Hepatocyte (in vitro differentiated cells): ENCODE measurements around the gene C19orf67. TPM values are rescaled to one million over a fixed set of nuclear protein-coding genes. Genes with fewer than 3 reads are reported as not detected.
A peak's percentile ranks its signal among the peaks of the same experiment; 100 is the strongest.

Experiments used
- DNase-seq: peaks from one replicate; pipeline ENCODE4 v3.0.0-alpha.2; 2016; ENCODE audit warnings: low spot score
- H2AFZ ChIP-seq: fragments of 200-600 bp; sonication (generic); 2 replicates; pipeline ENCODE4 v1.6.0; 2016; ENCODE audit warnings: antibody characterized with exemption, mild to moderate bottlenecking
- H3K27ac ChIP-seq: fragments of 200-600 bp; sonication (generic); 2 replicates; pipeline ENCODE4 v1.5.1; 2016; ENCODE audit warnings: mild to moderate bottlenecking
- H3K27me3 ChIP-seq: fragments of 200-600 bp; sonication (generic); 2 replicates; pipeline ENCODE4 v1.6.1; 2016
- H3K36me3 ChIP-seq: fragments of 200-600 bp; sonication (generic); replicated peaks from 2 replicates; pipeline ENCODE4 v1.5.1; 2016; ENCODE audit warnings: low read depth; ENCODE audit not compliant: insufficient read depth
- H3K4me1 ChIP-seq: fragments of 200-600 bp; sonication (generic); 2 replicates; pipeline ENCODE4 v1.5.1; 2016; ENCODE audit warnings: mild to moderate bottlenecking, moderate library complexity; ENCODE audit not compliant: insufficient read depth
- H3K4me2 ChIP-seq: fragments of 200-600 bp; sonication (generic); 2 replicates; pipeline ENCODE4 v1.6.0; 2016
- H3K4me3 ChIP-seq: fragments of 200-600 bp; sonication (generic); 2 replicates; pipeline ENCODE4 v1.5.1; 2016; ENCODE audit warnings: mild to moderate bottlenecking
- H3K79me2 ChIP-seq: fragments of 200-600 bp; sonication (generic); 2 replicates; pipeline ENCODE4 v1.6.0; 2017; ENCODE audit warnings: mild to moderate bottlenecking
- H3K9me2 ChIP-seq: fragments of 200-600 bp; sonication (generic); replicated peaks from 2 replicates; pipeline ENCODE4 v1.6.0; 2017; ENCODE audit warnings: mild to moderate bottlenecking; ENCODE audit not compliant: insufficient read depth
- H3K9me3 ChIP-seq: fragments of 200-600 bp; sonication (generic); 2 replicates; pipeline ENCODE4 v1.5.1; 2016; ENCODE audit warnings: low read depth, mild to moderate bottlenecking
- H4K20me1 ChIP-seq: fragments of 200-600 bp; sonication (generic); 2 replicates; pipeline ENCODE4 v1.6.0; 2016; ENCODE audit warnings: mild to moderate bottlenecking; ENCODE audit not compliant: insufficient read depth, poor library complexity, severe bottlenecking
- EZH2 ChIP-seq: fragments of 200-600 bp; sonication (generic); IDR thresholded peaks from 2 replicates; pipeline ENCODE4 v1.6.1; 2016; ENCODE audit warnings: antibody characterized with exemption, mild to moderate bottlenecking, borderline replicate concordance
- EZH2phosphoT487 ChIP-seq: fragments of 200-600 bp; sonication (generic); IDR thresholded peaks from one replicate; pipeline ENCODE4 v1.6.1; 2018; ENCODE audit warnings: antibody characterized with exemption, mild to moderate bottlenecking, low read depth, moderate library complexity; ENCODE audit not compliant: unreplicated experiment, severe bottlenecking
- WGBS: methylation state at CpG from one replicate; pipeline ENCODE4 v1.1.6; 2016; ENCODE audit warnings: low lambda C conversion rate; ENCODE audit errors: missing lambda C conversion rate; 5-methylcytosine and 5-hydroxymethylcytosine counted together
- polyA plus RNA-seq: library from polyadenylated mRNA; unstranded; fragments of >200 nt; fragmentation: Nextera tagmentation; extraction: Ambion mirVana; gene quantifications from 2 replicates; pipeline ENCODE4 v1.2.1, GENCODE V29; 2016
- total RNA-seq: library from RNA; depleted of rRNA; stranded (reverse); fragments of >200 nt; gene quantifications from 2 replicates; pipeline ENCODE4 v1.2.3, GENCODE V29; 2014
- TF ChIP-seq, protein P1 (sequence below): fragments of 200-600 bp; sonication (generic); IDR thresholded peaks from 2 replicates; pipeline ENCODE4 v1.5.1; 2016; ENCODE audit warnings: antibody characterized with exemption, mild to moderate bottlenecking; ENCODE audit not compliant: poor library complexity

The C19orf67 gene
- total and polyA plus RNA-seq, 2 experiments from 2014 or later, result not detected

DNA sequence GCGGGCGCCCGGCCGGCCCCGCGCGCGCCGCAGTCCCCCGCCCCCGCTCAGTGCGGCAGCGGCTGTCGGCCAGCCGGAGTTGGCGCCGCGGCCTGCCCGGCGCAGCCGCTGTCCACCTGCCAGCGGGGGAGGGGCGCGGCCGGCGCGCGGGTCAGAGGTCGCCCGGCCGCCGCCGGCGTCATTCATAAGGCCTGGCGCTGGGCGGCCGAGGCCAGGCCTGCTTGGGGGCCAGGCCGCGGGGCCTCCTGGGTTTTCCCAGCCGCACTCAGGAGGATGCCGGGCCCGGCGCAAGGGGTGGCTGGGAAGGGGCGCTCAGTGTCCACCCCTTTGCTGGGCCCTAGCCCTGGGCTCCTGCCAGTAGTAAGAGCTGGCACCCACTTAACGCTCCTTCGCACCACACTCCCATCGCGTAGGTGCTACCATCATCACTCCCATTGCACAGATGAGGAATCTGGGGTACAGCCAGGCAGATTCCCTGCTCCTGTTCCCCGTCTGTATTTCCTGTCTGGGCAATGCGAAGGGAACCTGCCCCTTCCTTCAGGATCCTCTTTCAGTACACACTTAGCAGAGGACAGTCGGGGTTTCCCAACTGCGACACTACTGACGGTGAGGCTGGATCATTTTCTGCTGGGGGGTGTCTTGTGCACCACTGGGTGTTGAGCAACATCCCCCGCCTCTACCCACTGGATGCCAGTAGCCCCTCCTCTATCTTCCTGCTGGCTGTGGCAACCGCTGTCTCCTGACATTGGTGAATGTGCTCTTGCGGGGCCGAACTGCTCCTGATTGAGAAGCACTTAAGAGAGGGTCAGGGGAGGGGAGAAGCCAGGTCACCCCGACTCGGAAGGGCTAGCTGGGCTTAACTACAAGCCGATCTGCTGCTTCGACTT, 32.8 kb upstream of the C19orf67 start:
- Histone ChIP-seq H3K27me3 (no peaks in the 10 kb centered on the region), H2AFZ (peak overlapping the region; percentile 51), H3K27ac (peak overlapping the region; percentile 99), H3K79me2 (peaks cover 39% of the 10 kb centered on the region), H4K20me1 (peaks cover 2% of the 10 kb centered on the region), H3K4me3 (peak overlapping the region; percentile 19), H3K4me2 (peak overlapping the region; percentile 95), H3K4me1 (peaks cover 12% of the 10 kb centered on the region), H3K36me3 (no peaks in the 10 kb centered on the region), H3K9me2 (no peaks in the 10 kb centered on the region), H3K9me3 (no peaks in the 10 kb centered on the region)
- TF ChIP-seq EZH2phosphoT487, result no peak
- TF ChIP-seq, protein P1, sequence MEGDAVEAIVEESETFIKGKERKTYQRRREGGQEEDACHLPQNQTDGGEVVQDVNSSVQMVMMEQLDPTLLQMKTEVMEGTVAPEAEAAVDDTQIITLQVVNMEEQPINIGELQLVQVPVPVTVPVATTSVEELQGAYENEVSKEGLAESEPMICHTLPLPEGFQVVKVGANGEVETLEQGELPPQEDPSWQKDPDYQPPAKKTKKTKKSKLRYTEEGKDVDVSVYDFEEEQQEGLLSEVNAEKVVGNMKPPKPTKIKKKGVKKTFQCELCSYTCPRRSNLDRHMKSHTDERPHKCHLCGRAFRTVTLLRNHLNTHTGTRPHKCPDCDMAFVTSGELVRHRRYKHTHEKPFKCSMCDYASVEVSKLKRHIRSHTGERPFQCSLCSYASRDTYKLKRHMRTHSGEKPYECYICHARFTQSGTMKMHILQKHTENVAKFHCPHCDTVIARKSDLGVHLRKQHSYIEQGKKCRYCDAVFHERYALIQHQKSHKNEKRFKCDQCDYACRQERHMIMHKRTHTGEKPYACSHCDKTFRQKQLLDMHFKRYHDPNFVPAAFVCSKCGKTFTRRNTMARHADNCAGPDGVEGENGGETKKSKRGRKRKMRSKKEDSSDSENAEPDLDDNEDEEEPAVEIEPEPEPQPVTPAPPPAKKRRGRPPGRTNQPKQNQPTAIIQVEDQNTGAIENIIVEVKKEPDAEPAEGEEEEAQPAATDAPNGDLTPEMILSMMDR, result no peak
- TF ChIP-seq EZH2, result no peak
- peak; percentile 72 for DNase-seq
- 18% methylated on average over 37 of the region's 61 CpGs for WGBS

DNA sequence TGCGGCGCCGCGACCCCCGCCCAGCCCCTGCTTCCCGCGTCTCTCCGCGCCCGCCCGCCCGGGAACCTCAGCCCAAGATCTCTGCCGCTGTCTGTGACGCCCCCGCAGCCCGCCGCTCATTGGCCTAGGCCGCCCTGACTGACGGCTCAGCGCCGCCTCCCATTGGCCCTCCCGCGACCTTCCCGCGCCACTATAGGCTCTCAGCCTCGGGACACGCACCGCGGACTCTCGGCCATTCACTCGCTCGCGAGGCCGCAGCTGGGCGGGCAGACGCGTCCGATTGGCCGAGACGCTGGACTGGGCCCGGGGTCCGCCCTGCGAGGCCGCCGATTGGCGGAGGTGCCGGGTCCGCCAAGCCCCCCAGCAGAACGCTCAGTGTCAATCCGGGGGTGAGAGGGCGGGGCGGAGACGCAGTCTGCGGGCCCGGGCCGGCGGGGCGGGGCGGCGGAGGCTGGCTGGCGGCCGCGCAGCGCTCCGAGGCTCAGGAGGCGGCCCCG, 32.1 kb upstream of the C19orf67 start, which contains the start of gene PRKACA:
Gene PRKACA (minus strand): TSS at position 95 of the 497 bp plus-strand sequence. CDS start 215 bp downstream, outside the sequence.
- Histone ChIP-seq H3K4me3 (peak within 1 kb of the TSS; percentile 96), H4K20me1 (peaks cover 4% of the 10 kb centered on the region), H2AFZ (peak within 1 kb of the TSS; percentile 51), H3K79me2 (peaks cover 45% of the 10 kb centered on the region), H3K9me2 (no peaks in the 10 kb centered on the region), H3K36me3 (no peaks in the 10 kb centered on the region), H3K27me3 (no peaks in the 10 kb centered on the region), H3K4me2 (peak within 1 kb of the TSS; percentile 98), H3K27ac (peak within 1 kb of the TSS; percentile 99), H3K4me1 (peaks cover 19% of the 10 kb centered on the region), H3K9me3 (no peaks in the 10 kb centered on the region)
- DNase-seq, result peak; percentile 99
- TF ChIP-seq EZH2phosphoT487 (no peak), EZH2 (no peak)
- TF ChIP-seq, protein P1, result no peak
- 2% methylated on average over 30 of the region's 67 CpGs for WGBS

DNA sequence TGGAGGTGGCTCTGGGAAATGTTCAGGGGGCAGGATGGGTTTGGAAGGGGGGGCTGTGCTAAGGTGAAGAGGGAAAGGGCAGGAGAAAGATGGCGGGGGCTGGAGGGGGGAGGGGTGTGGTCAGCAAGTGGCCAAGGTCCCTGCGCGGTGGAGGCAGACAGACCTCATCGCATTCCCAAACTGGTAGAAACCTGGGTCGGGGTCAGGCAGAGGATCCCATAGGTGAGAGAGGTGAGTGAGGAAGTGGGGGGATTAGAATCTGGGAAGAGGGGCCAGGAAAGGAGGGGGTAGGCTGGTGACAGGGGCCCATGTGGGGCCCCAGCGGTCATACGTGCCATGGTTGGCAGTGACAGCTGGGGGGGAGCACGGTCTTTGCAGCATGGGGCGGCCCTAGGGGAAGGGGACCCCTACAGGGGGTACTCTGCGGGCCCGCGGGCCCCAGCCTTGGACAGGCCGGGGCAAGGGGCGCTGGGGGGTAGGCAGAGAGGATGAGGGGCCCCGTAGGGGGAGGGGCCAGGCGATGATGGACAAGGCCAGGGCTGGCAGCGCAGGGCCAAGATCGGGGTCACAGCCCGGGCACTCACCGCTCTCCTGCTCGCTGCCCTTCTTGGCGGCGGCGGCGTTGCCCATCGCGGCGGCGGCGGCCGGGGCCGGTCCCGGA, 31.5 kb upstream of the C19orf67 start:
- TF ChIP-seq EZH2 (no peak), EZH2phosphoT487 (no peak)
- TF ChIP-seq, protein P1, result no peak
- H3K9me3 ChIP-seq, result no peaks in the 10 kb centered on the region
- peak overlapping the region; percentile 96 for H3K4me3 ChIP-seq
- no peak overlapping the region for H2AFZ ChIP-seq
- H3K36me3 ChIP-seq, result no peaks in the 10 kb centered on the region
- peak overlapping the region; percentile 98 for H3K4me2 ChIP-seq
- WGBS, result 2% methylated on average over 10 of the region's 33 CpGs
- peaks cover 5% of the 10 kb centered on the region for H4K20me1 ChIP-seq
- DNase-seq, result peak; percentile 42
- peaks cover 48% of the 10 kb centered on the region for H3K79me2 ChIP-seq
- no peaks in the 10 kb centered on the region for H3K27me3 ChIP-seq
- peak overlapping the region; percentile 32 for H3K27ac ChIP-seq
- peaks cover 22% of the 10 kb centered on the region for H3K4me1 ChIP-seq
- H3K9me2 ChIP-seq, result no peaks in the 10 kb centered on the region
